ENCODE measurements around the gene CELF4. TPM values are rescaled to one million over a fixed set of nuclear protein-coding genes. Genes with fewer than 3 reads are reported as not detected.

CELF4 gene
- total RNA-seq, 1 donor from 2014 or later, result not detected

DNA sequence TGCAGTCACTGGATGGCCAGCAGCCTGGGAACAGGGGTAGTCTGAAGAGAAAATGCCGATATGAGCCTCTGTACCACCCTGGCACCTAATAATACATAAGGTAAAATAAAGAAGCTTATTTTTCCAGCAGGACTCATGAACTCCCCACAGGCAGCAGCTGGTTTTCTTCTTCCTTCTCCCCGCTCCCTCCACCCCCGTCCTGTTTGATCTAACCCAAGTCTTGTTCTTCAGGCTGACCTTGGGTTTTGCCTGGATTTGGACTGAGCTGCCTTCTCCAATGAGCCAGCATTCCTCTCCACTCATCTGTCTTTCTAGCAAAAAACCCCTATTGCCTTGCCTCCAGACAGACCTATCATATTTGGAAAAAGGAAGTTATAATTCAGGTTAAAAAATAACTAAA lies 111.8 kb downstream of the CELF4 start:
- Histone ChIP-seq H3K27me3 (ENCODE audit: control insufficient read depth, insufficient read depth, low read length) (peaks cover 13% of the 10 kb centered on the region), H3K4me3 (ENCODE audit: low read depth, low read length) (no peak overlapping the region), H3K36me3 (ENCODE audit: control insufficient read depth, insufficient read depth, low read length) (no peaks in the 10 kb centered on the region)
- TF ChIP-seq, protein P1, sequence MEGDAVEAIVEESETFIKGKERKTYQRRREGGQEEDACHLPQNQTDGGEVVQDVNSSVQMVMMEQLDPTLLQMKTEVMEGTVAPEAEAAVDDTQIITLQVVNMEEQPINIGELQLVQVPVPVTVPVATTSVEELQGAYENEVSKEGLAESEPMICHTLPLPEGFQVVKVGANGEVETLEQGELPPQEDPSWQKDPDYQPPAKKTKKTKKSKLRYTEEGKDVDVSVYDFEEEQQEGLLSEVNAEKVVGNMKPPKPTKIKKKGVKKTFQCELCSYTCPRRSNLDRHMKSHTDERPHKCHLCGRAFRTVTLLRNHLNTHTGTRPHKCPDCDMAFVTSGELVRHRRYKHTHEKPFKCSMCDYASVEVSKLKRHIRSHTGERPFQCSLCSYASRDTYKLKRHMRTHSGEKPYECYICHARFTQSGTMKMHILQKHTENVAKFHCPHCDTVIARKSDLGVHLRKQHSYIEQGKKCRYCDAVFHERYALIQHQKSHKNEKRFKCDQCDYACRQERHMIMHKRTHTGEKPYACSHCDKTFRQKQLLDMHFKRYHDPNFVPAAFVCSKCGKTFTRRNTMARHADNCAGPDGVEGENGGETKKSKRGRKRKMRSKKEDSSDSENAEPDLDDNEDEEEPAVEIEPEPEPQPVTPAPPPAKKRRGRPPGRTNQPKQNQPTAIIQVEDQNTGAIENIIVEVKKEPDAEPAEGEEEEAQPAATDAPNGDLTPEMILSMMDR (IDR thresholded peaks at IDR 0.05; ENCODE audit: insufficient read depth, low read length, poor library complexity, severe bottlenecking), result no peak
- DNase-seq (ENCODE audit: low read depth), result no peak

DNA sequence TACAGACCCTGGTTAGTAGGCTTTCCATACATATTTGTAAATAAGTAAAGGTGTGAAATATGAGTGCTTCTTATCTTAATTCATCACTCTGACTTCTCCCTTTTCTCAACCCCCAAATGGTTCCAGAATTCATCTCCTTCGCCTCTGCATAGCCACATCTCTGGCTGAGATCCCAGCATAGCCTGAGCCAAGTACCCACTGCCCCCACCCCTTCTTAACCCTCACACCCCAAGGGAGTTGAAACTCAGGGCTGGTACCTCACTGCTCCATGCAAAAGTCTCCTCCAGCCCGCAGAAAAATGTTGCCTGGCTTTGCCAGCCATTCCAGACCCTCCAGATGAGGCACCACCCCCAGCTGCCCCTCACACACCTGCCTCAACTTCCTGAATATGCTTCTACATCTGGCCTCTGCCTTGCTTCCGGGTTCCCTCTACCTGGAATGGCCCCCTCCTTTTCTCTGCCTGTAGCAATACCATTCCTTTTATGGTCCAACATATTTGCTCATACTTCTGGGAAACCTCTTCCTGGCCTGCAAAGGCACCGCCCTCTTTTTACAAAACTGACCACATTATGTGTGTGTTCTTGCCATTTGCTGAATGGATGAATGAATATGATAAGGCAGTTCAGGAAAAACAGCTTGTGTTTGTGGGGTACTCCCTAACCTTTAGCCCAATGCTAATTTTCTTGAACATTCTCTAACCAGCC lies 112.8 kb downstream of the CELF4 start:
- TF ChIP-seq, protein P1 (IDR thresholded peaks at IDR 0.05; ENCODE audit: insufficient read depth, low read length, poor library complexity, severe bottlenecking), result no peak
- H3K27me3 ChIP-seq (ENCODE audit: control insufficient read depth, insufficient read depth, low read length), result peaks cover 5% of the 10 kb centered on the region
- no peak for DNase-seq (ENCODE audit: low read depth)
- no peaks in the 10 kb centered on the region for H3K36me3 ChIP-seq (ENCODE audit: control insufficient read depth, insufficient read depth, low read length)
- H3K4me3 ChIP-seq (ENCODE audit: low read depth, low read length), result no peak overlapping the region

DNA sequence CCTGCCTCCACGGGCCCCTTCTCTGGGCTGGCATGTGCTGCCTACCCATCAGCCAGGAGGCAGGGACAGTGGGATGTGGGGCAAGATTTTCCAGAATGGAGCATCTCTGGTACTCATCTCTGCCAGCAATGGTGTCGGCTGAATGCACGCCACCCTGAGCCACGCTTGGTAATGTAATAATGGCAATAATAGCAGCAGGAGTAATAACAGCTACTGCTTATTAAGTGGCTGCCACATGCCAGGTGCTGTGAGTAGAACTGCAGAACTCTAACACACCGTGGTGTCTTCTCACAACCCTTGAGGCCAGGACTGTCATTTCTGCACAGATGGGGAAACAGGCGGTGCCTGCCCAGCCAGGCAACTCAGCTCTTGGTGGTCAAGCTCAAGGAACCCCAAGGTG lies 113.6 kb downstream of the CELF4 start:
- DNase-seq (ENCODE audit: low read depth), result no peak
- Histone ChIP-seq H3K4me3 (ENCODE audit: low read depth, low read length) (no peak overlapping the region), H3K36me3 (ENCODE audit: control insufficient read depth, insufficient read depth, low read length) (no peaks in the 10 kb centered on the region), H3K27me3 (ENCODE audit: control insufficient read depth, insufficient read depth, low read length) (peaks cover 2% of the 10 kb centered on the region)
- TF ChIP-seq, protein P1 (IDR thresholded peaks at IDR 0.05; ENCODE audit: insufficient read depth, low read length, poor library complexity, severe bottlenecking), result no peak

GRCh38 chr18:37451239-37451825 lies 114.3 kb downstream of the CELF4 start:
- Histone ChIP-seq H3K27me3 (ENCODE audit: control insufficient read depth, insufficient read depth, low read length) (peaks cover 2% of the 10 kb centered on the region), H3K36me3 (ENCODE audit: control insufficient read depth, insufficient read depth, low read length) (no peaks in the 10 kb centered on the region), H3K4me3 (ENCODE audit: low read depth, low read length) (no peak overlapping the region)
- no peak for DNase-seq (ENCODE audit: low read depth)
- TF ChIP-seq, protein P1 (IDR thresholded peaks at IDR 0.05; ENCODE audit: insufficient read depth, low read length, poor library complexity, severe bottlenecking), result no peak

DNA sequence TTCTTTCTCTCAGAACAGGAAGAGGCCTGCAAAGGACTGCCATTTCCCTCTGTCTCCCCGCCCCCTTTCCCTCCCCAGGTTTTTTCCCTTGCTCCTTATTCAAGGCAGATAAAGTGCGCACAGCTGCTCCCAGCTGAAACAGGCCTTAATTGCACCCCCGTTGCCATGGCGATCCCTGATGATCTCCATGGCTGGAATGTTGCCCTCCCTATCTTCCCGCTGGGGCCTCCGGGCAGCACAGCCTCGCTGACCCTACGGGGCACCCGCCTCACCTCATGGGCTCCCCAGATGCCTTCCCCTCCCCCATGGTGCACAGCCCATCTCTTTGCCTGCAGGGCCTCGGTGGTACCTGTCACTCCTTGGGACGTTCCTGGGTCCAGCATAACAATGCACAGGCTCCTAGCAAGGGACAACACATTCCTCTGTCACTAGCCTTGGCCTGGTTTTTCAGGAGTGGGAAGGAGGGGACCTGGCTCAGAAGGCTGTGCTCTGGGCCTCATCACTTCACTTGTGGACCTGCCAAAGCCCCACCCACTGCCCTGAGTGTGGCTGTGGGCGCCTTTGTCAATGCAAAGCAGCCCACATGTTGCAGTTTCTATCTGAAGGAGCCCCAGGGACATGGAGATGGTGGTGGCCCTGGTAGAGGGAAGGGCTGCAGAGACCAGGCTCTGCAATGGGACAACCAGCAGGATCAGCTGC lies 115.0 kb downstream of the CELF4 start:
- Histone ChIP-seq H3K27me3 (ENCODE audit: control insufficient read depth, insufficient read depth, low read length) (peaks cover 2% of the 10 kb centered on the region), H3K4me3 (ENCODE audit: low read depth, low read length) (no peak overlapping the region), H3K36me3 (ENCODE audit: control insufficient read depth, insufficient read depth, low read length) (no peaks in the 10 kb centered on the region)
- TF ChIP-seq, protein P1 (IDR thresholded peaks at IDR 0.05; ENCODE audit: insufficient read depth, low read length, poor library complexity, severe bottlenecking), result no peak
- no peak for DNase-seq (ENCODE audit: low read depth)

Measured in kidney epithelial cell (primary cell).